ENCODE data around the gene USP7.
"Not testable (repeated sequence)": the region's sequence is repeated elsewhere in the genome, so short reads cannot be mapped to it uniquely, and the experiment has no call there.

Gene USP7

GRCh38 chr16:8963821-8964441 is at the start of gene USP7:
Gene USP7, minus strand, starts transcription at chr16:8963906. Its CDS starts 621 bp downstream, at chr16:8963285.
- DNase-seq (ENCODE audit: low read depth in 3 of 3, low spot score in 1 of 3) = peak; percentile 72 to 88 (median 81)

GRCh38 chr16:9013508-9013864 is 49.8 kb upstream of the USP7 start:
- no peak for DNase-seq (ENCODE audit: low read depth in 3 of 3, low spot score in 1 of 3)

- no peak for DNase-seq (ENCODE audit: low read depth in 3 of 3, low spot score in 1 of 3)
These were observed 49.3 kb upstream of the USP7 start for GRCh38 chr16:9012848-9013507.

GRCh38 chr16:9012330-9012729 is 48.6 kb upstream of the USP7 start:
- DNase-seq (ENCODE audit: low read depth in 3 of 3, low spot score in 1 of 3) = no peak

- peak; percentile 11 to 54 (median 31) for DNase-seq (ENCODE audit: low read depth in 3 of 3, low spot score in 1 of 3)
These were observed 45.0 kb upstream of the USP7 start for GRCh38 chr16:9008601-9009260.

- no peak for DNase-seq (ENCODE audit: low read depth in 3 of 3, low spot score in 1 of 3)
These were observed 43.6 kb upstream of the USP7 start for GRCh38 chr16:9007177-9007794.

- DNase-seq (ENCODE audit: low read depth in 3 of 3, low spot score in 1 of 3) = no peak
These were observed 40.5 kb upstream of the USP7 start for GRCh38 chr16:9004183-9004582.

GRCh38 chr16:9003763-9004162 is 40.1 kb upstream of the USP7 start:
- DNase-seq (ENCODE audit: low read depth in 3 of 3, low spot score in 1 of 3) = no peak

GRCh38 chr16:9003322-9003721 is 39.6 kb upstream of the USP7 start:
- DNase-seq (ENCODE audit: low read depth in 3 of 3, low spot score in 1 of 3) = no peak

- no peak for DNase-seq (ENCODE audit: low read depth in 3 of 3, low spot score in 1 of 3)
These were observed 38.3 kb upstream of the USP7 start for GRCh38 chr16:9002042-9002441.

- no peak for DNase-seq (ENCODE audit: low read depth in 3 of 3, low spot score in 1 of 3)
These were observed 37.0 kb upstream of the USP7 start for GRCh38 chr16:9000664-9001063.

GRCh38 chr16:8999800-9000199 is 36.1 kb upstream of the USP7 start:
- DNase-seq (ENCODE audit: low read depth in 3 of 3, low spot score in 1 of 3) = no peak

GRCh38 chr16:8998108-8998507 is 34.4 kb upstream of the USP7 start:
- no peak for DNase-seq (ENCODE audit: low read depth in 3 of 3, low spot score in 1 of 3)

- DNase-seq (ENCODE audit: low read depth in 3 of 3, low spot score in 1 of 3) = no peak
These were observed 33.2 kb upstream of the USP7 start for GRCh38 chr16:8996891-8997290.

GRCh38 chr16:8990445-8990844 is 26.7 kb upstream of the USP7 start:
- no peak for DNase-seq (ENCODE audit: low read depth in 3 of 3, low spot score in 1 of 3)

GRCh38 chr16:8989099-8989878 is 25.6 kb upstream of the USP7 start:
- DNase-seq (ENCODE audit: low read depth in 3 of 3, low spot score in 1 of 3) = no peak

GRCh38 chr16:8986818-8987191 is 23.1 kb upstream of the USP7 start:
- no peak for DNase-seq (ENCODE audit: low read depth in 3 of 3, low spot score in 1 of 3)

GRCh38 chr16:8986111-8986510 is 22.4 kb upstream of the USP7 start:
- no peak for DNase-seq (ENCODE audit: low read depth in 3 of 3, low spot score in 1 of 3)

- no peak for DNase-seq (ENCODE audit: low read depth in 3 of 3, low spot score in 1 of 3)
These were observed 19.1 kb upstream of the USP7 start for GRCh38 chr16:8982816-8983215.

- not testable (repeated sequence) for DNase-seq (ENCODE audit: low read depth in 3 of 3, low spot score in 1 of 3)
These were observed 18.2 kb upstream of the USP7 start for GRCh38 chr16:8981901-8982300.

- not testable (repeated sequence) for DNase-seq (ENCODE audit: low read depth in 3 of 3, low spot score in 1 of 3)
These were observed 12.5 kb upstream of the USP7 start for GRCh38 chr16:8976189-8976588.

Data from stimulated activated CD4-positive, alpha-beta T cell treated with anti-CD3 and anti-CD28 coated beads, TNF-alpha, amount 100 ng/mL, for 1 hour (primary cell).